Muscle of back (tissue), 11 donors: ENCODE measurements around the gene MBD3L1. TPM values are rescaled to one million over a fixed set of nuclear protein-coding genes. Genes with fewer than 3 reads are reported as not detected.

ENCODE experiments used
- DNase-seq, 3 donors: peaks; one replicate each; pipeline versions ENCODE4 v3.0.0 to v3.0.0-alpha.2; 2013
- polyA plus RNA-seq, 10 donors: library from polyadenylated mRNA; unstranded; fragments of 120-200 nt; gene quantifications; one replicate each; pipeline ENCODE4 v1.2.1, GENCODE V29; 2013; ENCODE audit not compliant: insufficient read length in 10 of 10

MBD3L1 gene
- polyA plus RNA-seq, 10 donors: not detected

DNA sequence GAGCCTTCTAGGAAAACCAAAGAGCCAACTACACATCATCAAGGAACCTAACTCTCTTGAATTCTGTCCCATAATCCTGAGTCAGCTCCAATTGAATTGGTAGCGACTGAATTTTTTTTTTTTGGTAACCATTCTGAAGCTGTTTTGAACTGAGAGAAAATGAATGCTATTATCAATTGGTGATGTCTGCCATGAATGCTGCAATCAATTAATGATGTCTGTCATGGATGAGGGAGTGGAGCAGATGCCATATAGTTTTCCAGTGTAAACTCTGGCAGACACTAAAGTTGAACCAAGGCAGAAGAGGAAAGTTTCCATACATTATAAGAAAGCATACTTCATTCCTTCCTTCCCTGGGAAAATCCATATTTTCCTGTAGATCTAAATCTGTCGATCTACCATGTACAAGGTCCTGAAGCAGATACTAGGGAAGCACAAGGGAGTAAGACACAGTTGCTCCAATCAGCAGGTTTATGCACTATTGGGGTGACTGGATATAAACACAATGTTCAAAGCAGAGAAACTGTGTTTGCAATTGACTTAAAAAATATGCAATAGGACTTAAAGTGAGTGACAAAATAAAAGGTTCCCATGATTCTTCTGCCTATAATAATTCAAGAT lies 48.8 kb downstream of the MBD3L1 start:
- DNase-seq: no peak

DNA sequence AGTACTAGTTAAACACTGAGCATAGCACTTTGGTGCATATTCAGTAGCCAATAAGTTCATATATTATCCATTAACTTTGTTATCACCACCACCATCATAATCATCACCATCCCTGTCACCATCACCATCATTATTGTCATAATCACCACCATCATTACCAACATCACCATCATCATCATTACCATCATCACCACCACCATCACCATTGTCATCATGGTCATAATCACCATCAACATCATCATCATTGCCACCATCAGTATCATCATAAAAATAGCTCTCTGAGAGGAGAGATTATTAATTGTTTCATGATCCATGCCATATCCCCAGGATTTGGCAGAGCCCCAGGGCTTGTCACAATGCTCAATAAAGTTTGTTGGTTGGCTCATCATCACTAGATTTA lies 49.3 kb downstream of the MBD3L1 start:
- no peak for DNase-seq

DNA sequence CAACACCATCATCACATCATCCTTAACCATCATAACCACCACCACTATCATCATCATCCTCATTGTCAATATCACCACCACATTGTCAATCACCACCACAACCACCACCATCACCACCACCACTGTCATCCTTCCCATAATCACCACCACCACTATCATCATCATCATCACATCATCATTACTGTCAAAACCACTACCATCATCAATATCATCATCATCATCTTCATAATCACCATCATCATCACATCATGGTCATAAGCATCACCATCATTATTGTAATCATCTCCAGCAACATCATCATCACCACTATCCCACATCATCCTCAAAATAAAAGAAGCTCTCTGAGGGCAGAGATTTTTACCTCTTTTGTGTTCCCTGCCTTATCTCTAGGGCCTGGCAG lies 52.2 kb downstream of the MBD3L1 start:
- DNase-seq: no peak

DNA sequence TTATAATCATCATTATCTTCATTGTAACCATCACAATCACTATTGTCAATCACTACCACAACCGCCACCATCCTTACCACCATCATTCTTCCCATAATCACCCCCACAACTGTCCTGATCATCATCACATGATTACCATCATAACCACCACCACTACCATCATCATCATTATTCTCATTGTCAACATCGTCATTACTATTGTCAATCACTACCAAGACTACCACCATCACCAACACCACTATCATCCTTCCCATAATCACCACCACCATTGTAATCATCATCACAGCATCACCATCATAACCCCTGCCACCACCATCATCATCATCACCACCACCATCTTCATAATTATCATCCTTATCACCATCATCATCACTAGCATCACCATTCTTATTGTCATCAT lies 55.2 kb downstream of the MBD3L1 start:
- no peak for DNase-seq

DNA sequence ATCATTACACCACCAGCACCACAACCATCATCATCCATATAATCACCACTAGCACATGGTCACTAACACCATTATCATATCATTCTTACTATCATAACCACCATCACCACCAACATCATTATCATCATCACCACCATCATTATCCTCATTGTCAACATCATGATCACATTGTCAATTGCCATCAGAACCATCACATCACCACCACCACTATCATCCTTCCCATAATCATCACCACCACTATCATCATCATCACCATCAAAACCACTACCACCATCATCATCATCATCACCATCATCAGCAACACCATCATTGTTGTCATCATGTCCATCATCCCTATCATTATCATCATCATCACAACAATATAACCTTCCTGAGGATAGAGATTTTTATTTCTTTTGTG lies 58.1 kb downstream of the MBD3L1 start:
- no peak for DNase-seq

Other genes starting within 250 kb of the MBD3L1 start
- 10 to 100 TPM; 20.0 to 52.9 (median 31.1) TPM for gene ADAMTS10, start 221.7 kb upstream of the MBD3L1 start, polyA plus RNA-seq
- not detected for gene NFILZ, start 201.7 kb upstream of the MBD3L1 start, polyA plus RNA-seq
- gene ACTL9, start 133.6 kb upstream of the MBD3L1 start, polyA plus RNA-seq: not detected
- not detected for gene OR2Z1, start 110.7 kb upstream of the MBD3L1 start, polyA plus RNA-seq
- 10 to 100 TPM; 16.1 to 25.8 (median 21.4) TPM for gene ZNF558, start 73 bp upstream of the MBD3L1 start, polyA plus RNA-seq
- gene MUC16, start 178.0 kb downstream of the MBD3L1 start, polyA plus RNA-seq: under 1 TPM in 5 of 10 donors, not detected in 5; under 0.01 to 0.37 (median 0.05) TPM